HL-60 (cell line): ENCODE data around the gene CAMTA1.

Experiments used
- DNase-seq, 2 experiments: peaks; one replicate each; pipeline ENCODE4 v3.0.0-alpha.2; 2010 to 2020; ENCODE audit warnings: low read depth in 1 of 2, low spot score in 1 of 2
- H3K27ac ChIP-seq: fragments of 250-450 bp; sonication (Bioruptor Pico); replicated peaks from 2 replicates; pipeline ENCODE4 v1.5.1; 2020; ENCODE audit warnings: mild to moderate bottlenecking, moderate library complexity
- H3K27me3 ChIP-seq: fragments of 250-450 bp; sonication (Bioruptor Pico); 2 replicates; pipeline ENCODE4 v1.5.1; 2021; ENCODE audit warnings: mild to moderate bottlenecking, moderate library complexity; ENCODE audit not compliant: insufficient read depth, poor library complexity, severe bottlenecking
- H3K4me3 ChIP-seq: replicated peaks from 2 replicates; pipeline ENCODE4 v1.5.1; 2011; ENCODE audit warnings: mild to moderate bottlenecking, control low read depth, low read length; ENCODE audit not compliant: insufficient read depth
- GABPA ChIP-seq: IDR thresholded peaks from 2 replicates; pipeline ENCODE4 v1.6.1; 2012; ENCODE audit warnings: low read depth
- POLR2AphosphoS5 ChIP-seq: IDR thresholded peaks from 2 replicates; pipeline ENCODE4 v1.6.1; 2012; ENCODE audit warnings: low read depth
- SPI1 ChIP-seq: IDR thresholded peaks from 2 replicates; pipeline ENCODE4 v1.6.1; 2012; ENCODE audit warnings: low read depth, mild to moderate bottlenecking, borderline replicate concordance
- TF ChIP-seq, protein P1 (sequence below): IDR thresholded peaks from one replicate; pipeline ENCODE4 v1.5.1; 2011; ENCODE audit warnings: low read length, control low read depth, inconsistent platforms; ENCODE audit not compliant: insufficient read depth
- TF ChIP-seq, protein P2 (sequence below): IDR thresholded peaks from 2 replicates; pipeline ENCODE4 v1.6.1; 2012; ENCODE audit warnings: low read depth; ENCODE audit not compliant: insufficient replicate concordance

The CAMTA1 gene

DNA sequence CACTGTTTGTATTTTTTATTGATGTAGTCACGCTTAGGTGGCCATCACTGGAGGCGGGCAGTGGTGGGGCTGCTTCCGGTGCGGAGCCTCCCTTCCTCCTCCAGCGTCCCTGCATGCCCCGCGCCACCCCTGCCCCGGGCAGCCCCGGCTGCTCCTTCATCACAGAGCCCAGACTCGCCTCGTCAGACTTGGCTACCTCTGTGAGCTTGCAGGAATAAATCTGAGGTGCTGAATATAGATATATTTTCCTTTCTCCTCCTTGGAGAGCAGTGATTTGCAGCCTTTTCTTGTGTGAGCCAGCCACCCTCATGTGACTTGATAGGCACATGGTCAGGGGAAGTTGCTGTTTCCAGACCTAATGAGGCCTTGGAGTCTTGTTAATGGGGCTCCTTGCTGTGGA lies 573.2 kb downstream of the CAMTA1 start:
- H3K4me3 ChIP-seq, result no peak overlapping the region
- TF ChIP-seq, protein P1, sequence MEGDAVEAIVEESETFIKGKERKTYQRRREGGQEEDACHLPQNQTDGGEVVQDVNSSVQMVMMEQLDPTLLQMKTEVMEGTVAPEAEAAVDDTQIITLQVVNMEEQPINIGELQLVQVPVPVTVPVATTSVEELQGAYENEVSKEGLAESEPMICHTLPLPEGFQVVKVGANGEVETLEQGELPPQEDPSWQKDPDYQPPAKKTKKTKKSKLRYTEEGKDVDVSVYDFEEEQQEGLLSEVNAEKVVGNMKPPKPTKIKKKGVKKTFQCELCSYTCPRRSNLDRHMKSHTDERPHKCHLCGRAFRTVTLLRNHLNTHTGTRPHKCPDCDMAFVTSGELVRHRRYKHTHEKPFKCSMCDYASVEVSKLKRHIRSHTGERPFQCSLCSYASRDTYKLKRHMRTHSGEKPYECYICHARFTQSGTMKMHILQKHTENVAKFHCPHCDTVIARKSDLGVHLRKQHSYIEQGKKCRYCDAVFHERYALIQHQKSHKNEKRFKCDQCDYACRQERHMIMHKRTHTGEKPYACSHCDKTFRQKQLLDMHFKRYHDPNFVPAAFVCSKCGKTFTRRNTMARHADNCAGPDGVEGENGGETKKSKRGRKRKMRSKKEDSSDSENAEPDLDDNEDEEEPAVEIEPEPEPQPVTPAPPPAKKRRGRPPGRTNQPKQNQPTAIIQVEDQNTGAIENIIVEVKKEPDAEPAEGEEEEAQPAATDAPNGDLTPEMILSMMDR, result no peak
- no peak for TF ChIP-seq SPI1
- TF ChIP-seq POLR2AphosphoS5, result no peak
- TF ChIP-seq GABPA, result no peak
- TF ChIP-seq, protein P2, sequence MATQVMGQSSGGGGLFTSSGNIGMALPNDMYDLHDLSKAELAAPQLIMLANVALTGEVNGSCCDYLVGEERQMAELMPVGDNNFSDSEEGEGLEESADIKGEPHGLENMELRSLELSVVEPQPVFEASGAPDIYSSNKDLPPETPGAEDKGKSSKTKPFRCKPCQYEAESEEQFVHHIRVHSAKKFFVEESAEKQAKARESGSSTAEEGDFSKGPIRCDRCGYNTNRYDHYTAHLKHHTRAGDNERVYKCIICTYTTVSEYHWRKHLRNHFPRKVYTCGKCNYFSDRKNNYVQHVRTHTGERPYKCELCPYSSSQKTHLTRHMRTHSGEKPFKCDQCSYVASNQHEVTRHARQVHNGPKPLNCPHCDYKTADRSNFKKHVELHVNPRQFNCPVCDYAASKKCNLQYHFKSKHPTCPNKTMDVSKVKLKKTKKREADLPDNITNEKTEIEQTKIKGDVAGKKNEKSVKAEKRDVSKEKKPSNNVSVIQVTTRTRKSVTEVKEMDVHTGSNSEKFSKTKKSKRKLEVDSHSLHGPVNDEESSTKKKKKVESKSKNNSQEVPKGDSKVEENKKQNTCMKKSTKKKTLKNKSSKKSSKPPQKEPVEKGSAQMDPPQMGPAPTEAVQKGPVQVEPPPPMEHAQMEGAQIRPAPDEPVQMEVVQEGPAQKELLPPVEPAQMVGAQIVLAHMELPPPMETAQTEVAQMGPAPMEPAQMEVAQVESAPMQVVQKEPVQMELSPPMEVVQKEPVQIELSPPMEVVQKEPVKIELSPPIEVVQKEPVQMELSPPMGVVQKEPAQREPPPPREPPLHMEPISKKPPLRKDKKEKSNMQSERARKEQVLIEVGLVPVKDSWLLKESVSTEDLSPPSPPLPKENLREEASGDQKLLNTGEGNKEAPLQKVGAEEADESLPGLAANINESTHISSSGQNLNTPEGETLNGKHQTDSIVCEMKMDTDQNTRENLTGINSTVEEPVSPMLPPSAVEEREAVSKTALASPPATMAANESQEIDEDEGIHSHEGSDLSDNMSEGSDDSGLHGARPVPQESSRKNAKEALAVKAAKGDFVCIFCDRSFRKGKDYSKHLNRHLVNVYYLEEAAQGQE, result no peak
- no peak for DNase-seq
- no peaks in the 10 kb centered on the region for H3K27me3 ChIP-seq
- H3K27ac ChIP-seq, result no peak overlapping the region

DNA sequence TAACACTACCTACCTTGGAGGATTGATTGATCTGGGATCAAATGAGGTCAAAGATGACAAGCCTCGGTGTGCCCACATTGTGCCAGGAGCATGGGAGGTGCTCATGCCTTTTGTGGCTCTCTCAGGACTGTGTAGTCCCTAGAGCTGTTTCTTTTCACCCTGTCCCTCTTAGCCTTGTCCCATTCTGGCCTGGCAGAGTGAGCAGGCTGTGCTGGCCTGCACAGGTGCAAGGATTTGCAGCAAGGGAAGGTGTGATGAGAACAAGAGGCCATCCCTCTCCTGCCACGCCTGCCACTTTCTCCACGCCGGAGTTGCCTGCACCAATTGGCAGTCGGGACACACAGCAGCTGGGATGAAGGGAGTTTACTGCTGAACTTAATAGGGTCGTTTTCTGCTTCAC lies 575.3 kb downstream of the CAMTA1 start:
- TF ChIP-seq, protein P1, result no peak
- TF ChIP-seq, protein P2, result no peak
- TF ChIP-seq SPI1 (no peak), GABPA (no peak), POLR2AphosphoS5 (no peak)
- H3K4me3 ChIP-seq, result no peak overlapping the region
- no peaks in the 10 kb centered on the region for H3K27me3 ChIP-seq
- no peak for DNase-seq
- H3K27ac ChIP-seq, result no peak overlapping the region

DNA sequence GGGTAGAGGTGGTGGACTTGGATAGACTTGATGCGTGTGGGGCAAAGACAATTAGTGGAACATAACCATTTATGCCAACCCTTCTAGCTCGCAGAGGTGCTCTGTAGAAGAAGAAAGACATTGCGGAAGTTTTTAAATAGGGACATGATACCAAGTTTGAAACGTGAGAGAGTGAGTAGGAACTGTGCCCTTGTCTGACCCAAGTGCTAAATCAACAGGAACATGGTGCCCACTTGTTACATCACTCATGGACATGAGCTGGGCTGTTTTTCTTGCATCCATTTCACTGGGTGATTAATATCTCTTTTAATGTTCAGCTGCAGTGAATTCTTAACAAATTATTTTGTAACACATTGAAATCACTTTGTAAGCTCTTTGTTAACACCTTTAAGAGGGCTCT lies 577.7 kb downstream of the CAMTA1 start:
- H3K4me3 ChIP-seq, result no peak overlapping the region
- no peaks in the 10 kb centered on the region for H3K27me3 ChIP-seq
- DNase-seq, result no peak
- TF ChIP-seq, protein P1, result no peak
- TF ChIP-seq POLR2AphosphoS5 (no peak), GABPA (no peak), SPI1 (no peak)
- TF ChIP-seq, protein P2, result no peak
- H3K27ac ChIP-seq, result no peak overlapping the region
